Measurements from ENCODE around the gene DBT.
"Not testable (repeated sequence)": the region's sequence is repeated elsewhere in the genome, so short reads cannot be mapped to it uniquely, and the experiment has no call there.

DBT gene

DNA sequence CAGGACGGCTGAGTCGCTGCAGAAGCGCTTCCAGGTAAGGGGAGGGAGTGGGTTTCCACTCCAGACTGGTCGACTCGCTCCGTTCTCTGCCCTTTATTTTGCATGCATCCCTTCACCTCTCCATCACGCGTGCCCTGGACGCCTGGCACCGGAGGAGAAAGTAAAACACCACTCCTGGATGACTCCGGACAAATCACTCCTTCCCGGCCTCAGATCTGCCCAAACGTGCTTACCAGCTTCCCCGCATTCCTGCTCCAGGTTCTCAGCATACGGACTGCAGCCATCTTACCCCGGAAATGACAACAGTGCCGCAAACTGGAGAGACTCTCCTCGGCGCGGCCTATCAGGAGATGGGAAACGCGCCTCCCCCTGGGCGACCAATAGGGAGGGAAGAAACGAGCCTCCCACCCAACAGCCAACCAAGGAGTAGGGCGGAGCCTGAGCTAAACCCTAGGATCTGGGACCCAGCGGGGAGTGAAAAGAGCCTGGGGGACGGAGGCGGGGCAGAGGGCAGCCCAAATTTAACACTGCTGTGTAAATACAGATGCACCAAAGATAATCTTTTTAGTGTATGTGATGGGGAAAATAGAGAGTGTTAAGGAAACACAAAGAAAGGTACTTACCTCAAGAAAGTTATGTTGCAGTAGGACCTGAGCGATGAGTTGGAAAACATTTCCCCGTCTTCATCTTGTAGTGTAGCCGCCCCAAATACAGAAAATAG is at the start of gene DBT:
Gene DBT (minus strand): TSS at position 298 of the 721 bp plus-strand sequence. CDS start 14 bp downstream, at position 284.
- DNase-seq = peak; percentile 82

DNA sequence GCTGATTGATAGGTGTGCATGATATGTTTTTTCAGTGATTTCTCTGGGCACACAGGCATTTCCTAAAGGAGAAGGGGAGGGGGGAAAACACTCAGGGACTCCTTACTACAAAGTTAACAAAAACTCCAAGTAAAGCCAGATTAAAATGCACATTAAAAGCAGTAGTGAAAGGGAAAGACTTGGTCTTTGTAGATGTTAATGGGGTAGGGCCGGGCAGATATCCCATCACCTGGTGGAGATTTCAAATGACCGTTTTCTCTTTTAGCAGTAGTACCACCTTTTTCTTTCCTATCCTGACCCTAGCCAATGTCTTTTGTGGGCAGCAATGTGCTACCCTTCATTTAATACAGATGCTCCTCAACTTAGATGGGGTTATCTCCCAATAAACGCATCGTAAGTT is 48.9 kb upstream of the DBT start:
- no peak for DNase-seq

- DNase-seq = not testable (repeated sequence)
Observed at GRCh38 chr1:100296997-100297396, 47.4 kb upstream of the DBT start.

GRCh38 chr1:100296140-100296539 is 46.5 kb upstream of the DBT start:
- DNase-seq = no peak

GRCh38 chr1:100292711-100293110 is 43.1 kb upstream of the DBT start:
- no peak for DNase-seq

- DNase-seq = no peak
Observed at GRCh38 chr1:100290291-100290690, 40.7 kb upstream of the DBT start.

DNA sequence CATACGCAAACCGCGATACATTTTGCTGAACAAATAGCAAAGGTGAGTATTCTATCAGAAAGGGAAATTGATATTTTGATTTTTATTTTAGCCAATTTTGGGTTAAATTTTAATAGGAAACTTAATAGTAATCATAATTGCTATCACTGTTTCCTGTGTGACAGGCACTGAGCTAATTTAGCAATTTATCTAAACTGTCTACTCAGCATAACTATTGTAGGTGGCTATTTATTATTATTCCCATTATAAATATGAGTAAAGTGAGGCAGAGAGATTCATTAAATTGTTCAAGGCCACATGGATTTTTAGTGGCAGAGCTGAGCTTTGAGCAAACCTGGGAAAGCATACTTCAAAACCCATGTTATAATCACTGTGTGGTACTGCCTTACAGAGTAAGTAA is 37.5 kb upstream of the DBT start:
- no peak for DNase-seq

GRCh38 chr1:100284591-100284990 is 35.0 kb upstream of the DBT start:
- DNase-seq = no peak

DNA sequence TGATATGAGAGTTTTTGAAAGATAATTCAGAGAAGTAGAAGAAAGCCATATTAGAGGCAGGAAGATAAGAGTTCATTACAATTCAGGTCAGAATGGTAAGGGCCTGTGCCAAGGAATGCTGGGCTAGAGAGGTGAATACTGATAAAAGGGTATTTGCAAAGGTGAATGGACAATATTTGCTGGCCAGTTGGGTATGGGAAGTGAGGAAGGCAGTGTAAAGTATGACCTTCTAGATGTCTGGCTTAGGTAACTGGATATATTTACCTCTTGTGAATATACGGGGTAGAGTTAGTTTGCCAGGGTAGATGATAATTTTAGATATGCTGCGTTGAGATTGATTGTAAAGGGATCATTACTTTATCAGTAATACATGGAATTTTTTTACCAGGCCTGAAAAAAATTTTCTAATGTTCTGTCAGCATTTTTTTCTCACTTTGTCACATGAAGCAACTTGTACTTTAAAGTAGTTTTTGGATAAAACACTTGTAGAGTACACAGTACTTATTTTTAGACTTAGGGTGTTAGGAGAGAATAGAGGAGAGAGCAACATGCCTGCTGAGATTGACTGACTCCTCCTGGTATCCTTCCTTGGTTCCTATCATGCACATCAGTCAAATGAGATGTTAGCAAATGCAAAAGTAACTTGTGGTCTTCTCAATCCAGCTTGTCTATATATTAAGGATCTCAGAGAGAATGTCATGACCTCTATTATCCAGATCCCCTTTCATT is 30.5 kb upstream of the DBT start:
- DNase-seq = no peak

DNA sequence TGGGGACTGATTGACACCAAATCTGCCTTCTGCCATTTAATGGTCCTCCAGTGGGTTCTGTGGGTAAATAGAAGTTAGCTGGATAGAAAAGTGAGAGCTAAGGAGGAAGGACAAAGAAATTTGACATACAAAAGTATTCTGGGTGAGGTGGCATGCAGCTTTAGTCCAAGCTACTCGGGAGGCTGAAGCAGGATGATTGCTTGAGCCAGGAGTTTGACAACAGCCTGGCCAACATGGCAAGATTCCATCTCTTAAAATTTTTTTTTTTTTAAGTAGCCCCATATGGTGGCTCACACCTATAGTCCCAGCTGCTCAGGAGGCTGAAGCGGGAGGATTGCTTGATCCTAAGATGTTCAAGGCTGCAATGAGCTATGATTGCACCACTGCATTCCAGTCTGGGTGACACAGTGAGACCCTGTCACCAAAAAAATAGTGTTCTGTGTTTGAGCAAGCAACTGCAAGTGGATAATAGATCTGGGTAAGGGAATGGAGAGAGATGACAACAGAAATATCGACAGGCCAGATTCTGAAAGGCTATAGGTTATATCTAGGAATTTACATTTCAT is 29.8 kb upstream of the DBT start:
- DNase-seq = no peak

DNA sequence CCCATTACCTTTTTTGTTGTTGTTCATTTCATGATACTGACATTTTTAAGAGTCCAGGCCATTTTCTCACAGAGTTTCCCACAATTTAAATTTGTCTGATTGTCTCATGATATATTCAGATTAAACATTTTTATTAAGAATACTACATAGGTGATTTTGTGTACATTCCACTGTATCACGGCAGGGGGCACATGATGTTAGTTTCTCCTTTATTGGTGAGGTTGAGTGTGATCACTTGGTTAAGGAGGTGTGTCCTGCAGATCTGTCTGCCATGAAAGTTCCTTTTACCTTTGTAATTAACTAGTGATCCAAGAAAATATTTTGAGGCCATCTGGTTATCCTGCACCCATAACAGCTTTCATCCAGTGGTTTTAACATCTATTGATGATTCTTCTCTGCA is 28.2 kb upstream of the DBT start:
- no peak for DNase-seq

DNA sequence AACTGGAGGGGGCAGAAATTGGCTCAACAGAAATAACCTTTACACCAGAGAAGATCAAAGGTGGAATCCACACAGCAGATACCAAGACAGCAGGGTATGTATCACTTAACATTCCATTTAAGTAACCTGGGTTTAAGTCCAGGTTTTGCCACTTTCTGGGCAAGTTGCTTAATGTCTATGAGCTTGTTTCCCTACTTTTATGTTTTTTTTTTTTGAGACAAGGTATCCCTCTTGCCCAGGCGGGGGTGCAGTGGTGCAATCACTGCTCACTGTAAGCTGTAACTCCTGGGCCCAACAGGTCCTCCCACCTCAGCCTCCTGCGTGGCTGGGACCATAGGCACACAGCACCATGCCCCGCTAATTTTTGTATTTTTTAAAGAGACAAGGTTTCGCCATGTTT is 18.6 kb upstream of the DBT start:
- DNase-seq = no peak

DNA sequence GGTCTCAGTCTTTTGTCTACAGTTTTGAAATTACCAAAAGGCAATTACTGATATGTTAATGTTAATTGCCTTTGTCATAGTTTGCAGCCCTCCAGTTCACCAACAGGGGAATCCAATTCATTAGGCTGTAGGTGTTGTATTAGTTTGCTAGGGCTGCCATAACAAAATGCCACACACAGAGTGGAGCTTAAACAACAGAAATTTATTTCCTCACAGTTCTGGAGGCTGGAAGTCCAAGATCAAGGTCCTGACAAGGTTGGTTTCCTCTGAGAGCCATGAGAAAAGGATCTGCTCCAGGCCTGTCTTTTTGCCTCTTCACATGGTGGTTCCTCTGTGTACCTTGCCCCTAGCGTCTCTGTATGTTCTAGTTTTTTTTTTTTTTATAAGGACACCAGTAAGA is 17.6 kb upstream of the DBT start:
- DNase-seq = no peak

- no peak for DNase-seq
Observed at GRCh38 chr1:100266741-100267140, 17.1 kb upstream of the DBT start.

DNA sequence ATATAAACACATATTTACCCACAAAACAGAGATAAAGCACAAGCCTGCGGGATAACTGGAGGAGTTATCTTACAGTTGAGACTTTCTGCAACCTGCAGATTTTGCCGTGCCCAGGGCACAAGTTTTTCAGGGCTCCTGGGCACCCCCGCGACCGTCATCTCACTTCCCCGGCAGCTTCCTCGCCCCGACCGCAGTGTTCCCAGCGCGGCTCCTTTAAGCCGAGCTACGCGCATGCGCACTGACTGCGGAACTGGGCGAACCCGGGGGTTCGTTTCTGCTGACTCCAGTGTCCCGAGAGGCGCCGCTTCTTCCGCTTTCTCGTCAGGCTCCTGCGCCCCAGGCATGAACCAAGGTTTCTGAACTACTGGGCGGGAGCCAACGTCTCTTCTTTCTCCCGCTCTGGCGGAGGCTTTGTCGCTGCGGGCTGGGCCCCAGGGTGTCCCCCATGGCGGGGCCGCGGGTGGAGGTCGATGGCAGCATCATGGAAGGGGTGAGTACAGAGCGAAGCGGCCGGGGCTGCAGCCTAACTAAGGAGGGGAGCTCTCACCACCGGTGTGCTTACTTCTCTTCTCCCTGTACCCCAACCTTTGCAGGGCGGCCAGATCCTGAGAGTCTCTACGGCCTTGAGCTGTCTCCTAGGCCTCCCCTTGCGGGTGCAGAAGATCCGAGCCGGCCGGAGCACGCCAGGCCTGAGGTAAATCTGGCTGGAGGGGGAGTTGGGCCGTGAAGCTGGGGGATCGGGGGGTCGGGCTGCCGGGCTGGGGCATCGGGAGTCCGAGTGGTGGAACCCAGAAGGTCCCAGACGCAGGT is 16.5 kb upstream of the DBT start, which contains the start of gene RTCA:
Gene RTCA (plus strand): TSS at position 286 of the 810 bp plus-strand sequence. CDS start 160 bp downstream, at position 446.
- peak; percentile 93 for DNase-seq

GRCh38 chr1:100265562-100265930 is 15.9 kb upstream of the DBT start:
- no peak for DNase-seq

GRCh38 chr1:100264081-100264480 is 14.4 kb upstream of the DBT start:
- DNase-seq = not testable (repeated sequence)

DNA sequence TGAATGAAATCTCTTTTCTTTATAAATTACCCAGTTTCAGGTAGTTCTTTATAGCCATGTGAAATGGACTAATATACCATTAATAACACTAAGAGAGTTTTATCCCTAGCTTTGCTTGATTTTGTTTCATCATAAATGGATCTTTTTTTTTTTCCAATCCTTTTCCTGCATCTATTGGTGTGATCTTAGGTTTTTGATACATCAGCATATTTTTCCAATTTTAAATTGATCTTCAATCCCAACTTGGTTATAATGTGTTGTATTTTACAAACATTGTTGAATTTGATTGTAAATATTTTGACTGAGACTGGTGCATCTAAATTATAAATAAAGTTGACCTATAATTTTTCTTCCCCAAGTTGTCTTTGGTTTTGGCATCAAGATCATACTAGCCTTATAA is 12.1 kb upstream of the DBT start:
- no peak for DNase-seq

DNA sequence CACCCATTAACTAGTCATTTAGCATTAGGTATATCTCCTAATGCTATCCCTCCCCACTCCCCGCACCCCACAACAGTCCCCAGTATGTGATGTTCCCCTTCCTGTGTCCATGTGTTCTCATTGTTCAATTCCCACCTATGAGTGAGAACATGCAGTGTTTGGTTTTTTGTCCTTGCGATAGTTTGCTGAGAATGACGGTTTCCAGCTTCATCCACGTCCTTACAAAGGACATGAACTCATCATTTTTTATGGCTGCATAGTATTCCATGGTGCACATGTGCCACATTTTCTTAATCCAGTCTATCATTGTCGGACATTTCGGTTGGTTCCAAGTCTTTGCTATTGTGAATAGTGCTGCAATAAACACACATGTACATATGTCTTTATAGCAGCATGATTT is 8.8 kb upstream of the DBT start:
- not testable (repeated sequence) for DNase-seq

GRCh38 chr1:100256273-100256672 is 6.6 kb upstream of the DBT start:
- not testable (repeated sequence) for DNase-seq

DNA sequence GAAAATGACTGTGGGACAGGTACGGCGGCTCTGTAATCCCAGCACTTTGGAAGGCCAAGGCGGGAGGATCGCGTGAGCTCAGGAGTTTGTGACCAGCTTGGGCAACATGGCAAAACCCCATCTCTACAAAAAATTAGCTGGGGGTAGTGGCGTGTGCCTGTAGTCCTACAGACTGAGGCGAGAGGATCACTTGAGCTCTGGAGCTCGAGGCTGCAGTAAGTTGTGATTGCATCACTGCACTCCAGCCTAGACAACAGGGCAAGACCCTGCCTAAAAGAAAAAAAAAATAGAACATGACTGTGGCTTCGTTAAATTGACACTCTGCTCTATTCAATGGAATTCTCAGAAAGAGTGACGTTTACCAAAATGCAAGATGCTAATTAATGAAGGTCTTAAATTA is 3.9 kb upstream of the DBT start:
- no peak for DNase-seq

DNA sequence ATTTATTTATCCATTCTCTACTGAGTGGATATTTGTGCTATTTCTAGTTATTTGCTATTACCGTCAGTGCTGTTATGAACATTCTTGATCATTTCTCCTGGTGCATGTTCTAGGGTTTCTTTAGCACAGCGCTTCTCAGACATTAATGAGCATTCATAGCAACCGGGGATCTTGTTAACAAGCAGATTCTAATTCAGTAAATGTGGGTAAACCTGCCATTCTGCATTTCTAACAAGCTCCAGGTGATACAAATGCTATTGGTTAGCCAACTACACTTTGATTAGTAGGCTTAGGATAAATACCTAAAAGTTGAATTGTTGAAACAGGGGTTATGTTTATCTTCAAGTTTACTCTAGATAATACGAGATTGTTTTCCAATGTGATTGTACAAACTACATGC is 3.3 kb upstream of the DBT start:
- DNase-seq = no peak

DNA sequence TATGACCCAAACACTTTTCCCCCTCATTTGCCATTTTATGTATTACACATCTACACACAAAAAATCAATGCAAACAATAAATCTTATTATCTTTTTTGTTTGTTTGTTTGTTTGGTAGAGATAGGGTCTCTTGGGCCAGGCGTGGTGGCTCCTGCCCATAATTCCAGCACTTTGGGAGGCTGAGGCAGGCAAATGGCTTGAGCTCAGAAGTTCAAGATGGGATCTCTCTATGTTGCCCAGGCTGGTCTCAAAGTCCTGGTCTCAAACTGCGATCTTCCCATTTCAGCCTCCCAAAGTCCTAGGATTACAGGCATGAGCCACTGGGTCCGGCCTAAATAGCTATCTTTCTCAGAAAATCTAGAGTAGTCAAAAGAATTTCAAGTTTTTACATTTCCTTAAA is 1.2 kb upstream of the DBT start:
- no peak for DNase-seq

Data from activated CD4-positive, CD25-positive, alpha-beta regulatory T cell treated with anti-CD3 and anti-CD28 coated beads, Interleukin-2, amount 50 U/mL, for 72 hours (primary cell).